Mucosa of gallbladder (tissue), 1 donor: Measurements from ENCODE around the gene FOXN3. TPM values are rescaled to one million over a fixed set of nuclear protein-coding genes. Genes with fewer than 3 reads are reported as not detected.

Experiments
- DNase-seq: peaks from one replicate; pipeline ENCODE4 v3.0.0-alpha.2; 2020; ENCODE audit warnings: low spot score
- total RNA-seq: library from RNA; stranded (reverse); gene quantifications from one replicate; pipeline ENCODE4 v1.2.1, GENCODE V29; 2021
- donor health status: DM: no; HTN: no; CAD: no.

Gene FOXN3
- total RNA-seq, 1 donor from 2014 or later = 63.0 TPM

DNA sequence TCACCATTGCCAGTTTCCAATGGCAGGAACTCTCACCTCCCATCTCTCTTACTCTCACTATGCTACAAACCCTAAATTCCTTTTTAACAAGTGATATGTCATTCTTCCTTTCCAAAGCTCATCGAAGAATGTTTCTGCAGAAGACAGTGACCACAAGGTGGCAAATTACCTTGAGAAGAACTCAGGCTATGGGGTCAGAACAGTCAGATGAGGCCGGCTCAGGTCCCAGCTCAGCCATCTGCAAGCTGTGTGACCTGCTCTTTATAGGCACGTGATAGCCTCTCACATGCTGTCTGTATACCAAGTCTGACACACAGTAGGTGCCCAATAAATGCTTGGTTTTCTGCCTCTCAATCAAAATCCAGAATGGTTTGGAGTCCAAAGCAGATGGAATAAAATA lies 80.7 kb downstream of the FOXN3 start:
- DNase-seq = no peak

DNA sequence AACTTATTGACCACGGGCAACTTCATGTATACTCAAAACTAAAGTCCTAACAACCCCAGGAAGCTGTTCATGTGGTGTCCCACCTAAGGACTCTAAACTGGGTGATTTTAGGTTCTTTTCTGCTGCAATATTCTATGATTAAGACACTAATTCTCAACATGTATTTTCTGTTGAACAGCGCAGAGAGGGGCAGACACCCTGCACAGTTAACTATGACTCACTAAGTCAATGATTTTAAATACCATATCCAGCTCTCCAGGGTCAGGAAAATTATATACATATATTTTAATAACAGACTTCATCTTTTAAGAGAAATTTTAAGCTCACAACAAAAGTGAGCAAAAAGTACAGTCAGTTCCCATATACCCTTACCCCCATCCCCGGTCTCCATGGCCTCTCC lies 85.0 kb downstream of the FOXN3 start:
- no peak for DNase-seq

GRCh38 chr14:89331398-89331797 lies 85.6 kb downstream of the FOXN3 start:
- DNase-seq = no peak

- DNase-seq = peak; percentile 50
Measured at GRCh38 chr14:89330236-89331002, 86.6 kb downstream of the FOXN3 start.

DNA sequence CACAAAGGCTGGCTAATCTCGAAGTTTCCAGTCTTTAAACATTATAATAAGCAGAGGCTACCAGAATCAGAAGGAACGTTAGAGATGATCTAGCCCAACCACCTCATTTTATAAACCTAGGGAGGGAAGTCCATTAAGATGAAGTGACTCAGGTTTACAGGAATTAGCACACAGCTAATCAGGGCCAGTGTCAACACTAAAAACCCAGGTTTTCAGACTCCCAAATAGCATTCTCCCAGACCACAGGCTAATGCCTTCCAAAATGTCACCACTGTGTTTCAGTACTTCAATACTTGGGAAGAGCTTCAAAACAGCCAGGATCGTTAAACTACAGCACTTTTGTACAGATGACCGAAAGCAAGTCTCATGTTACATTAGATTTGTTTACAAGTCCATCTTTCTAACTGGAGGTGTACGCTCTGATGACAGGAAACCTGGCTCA lies 89.2 kb downstream of the FOXN3 start:
- no peak for DNase-seq

GRCh38 chr14:89325959-89326358 lies 91.1 kb downstream of the FOXN3 start:
- no peak for DNase-seq

- DNase-seq = no peak
Measured at GRCh38 chr14:89325299-89325883, 91.6 kb downstream of the FOXN3 start.

DNA sequence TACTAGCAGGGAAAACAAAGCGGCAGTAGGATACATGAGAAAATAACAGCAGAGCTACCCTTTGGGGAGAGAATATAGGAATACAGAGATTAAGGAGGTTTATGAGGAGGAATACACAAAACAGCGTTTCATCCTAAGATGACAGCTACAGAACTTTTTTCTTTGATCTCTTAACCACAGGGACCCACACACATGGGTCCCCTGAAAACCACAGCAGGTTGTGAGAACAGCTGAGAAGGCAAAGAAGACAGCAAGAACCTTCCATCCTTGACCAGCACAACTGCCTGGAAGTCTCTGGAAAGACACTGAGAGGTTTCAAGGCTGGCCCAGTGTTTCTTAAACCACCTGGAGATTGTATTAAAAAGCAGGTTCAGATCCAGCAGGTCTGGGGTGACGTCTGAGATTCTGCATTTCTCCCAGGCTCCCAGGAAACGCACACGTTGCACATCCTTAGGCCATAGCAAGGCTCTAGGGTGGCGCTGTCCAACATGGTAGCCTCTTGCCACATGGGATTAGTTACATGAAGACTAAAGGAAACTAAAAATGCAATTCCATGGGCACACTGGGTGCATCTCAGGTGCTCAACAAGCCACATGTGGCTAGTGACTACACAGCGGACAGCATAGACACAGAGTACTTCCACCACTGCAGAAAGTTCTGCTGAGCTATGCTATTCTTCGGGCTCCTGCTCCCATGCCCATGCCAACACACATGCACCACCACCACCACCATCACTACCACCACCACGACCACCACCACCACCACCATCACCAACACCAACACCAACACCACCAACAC lies 92.3 kb downstream of the FOXN3 start:
- no peak for DNase-seq

GRCh38 chr14:89320381-89321000 lies 96.5 kb downstream of the FOXN3 start:
- no peak for DNase-seq

DNA sequence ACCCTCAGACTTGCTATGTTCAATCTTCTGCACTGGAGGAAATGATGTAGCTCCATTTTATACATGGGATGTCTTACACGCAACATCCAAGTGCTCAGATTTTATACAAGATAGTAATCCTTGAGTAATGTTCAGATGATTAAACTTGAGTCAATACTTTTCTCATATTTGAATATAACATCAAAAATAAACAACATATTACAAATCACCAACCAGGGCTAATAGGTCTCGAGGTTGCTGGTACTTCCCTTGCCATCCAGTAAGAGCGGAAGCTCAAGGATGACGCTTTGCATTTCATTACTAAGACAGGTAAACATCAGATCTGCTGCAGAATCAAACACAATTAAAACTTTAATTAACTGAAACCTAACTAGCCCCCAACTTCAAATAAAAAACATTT lies 97.3 kb downstream of the FOXN3 start:
- no peak for DNase-seq

DNA sequence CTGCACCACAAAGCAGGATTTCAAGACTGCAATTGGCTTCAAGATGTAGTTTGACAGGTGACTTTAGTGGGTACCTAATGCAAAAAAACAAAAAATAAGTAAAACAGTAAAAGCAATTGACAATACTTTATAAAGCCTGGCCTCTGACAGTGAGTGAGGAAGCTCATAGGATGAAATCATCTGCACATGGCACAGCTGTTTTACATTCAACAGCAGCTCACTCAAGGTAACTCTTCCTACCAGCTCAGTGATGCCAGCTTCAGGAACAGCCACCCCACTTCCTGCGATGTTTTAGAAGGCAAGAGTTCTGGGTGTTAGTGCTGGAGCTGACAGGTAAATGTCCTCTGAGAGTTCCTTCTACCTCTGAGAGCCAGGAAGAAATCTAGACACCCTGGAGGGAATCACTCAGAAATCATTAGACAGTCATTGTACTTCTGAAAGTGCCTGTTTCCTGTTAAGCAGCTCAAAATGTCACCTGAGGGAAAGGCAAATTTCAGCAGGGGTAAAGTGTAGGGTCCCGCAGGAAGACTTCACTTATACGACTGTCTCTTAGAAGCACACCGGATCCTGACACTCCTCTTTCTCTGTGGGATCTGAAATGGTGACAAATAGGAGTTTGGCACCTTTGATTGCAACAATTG lies 99.9 kb downstream of the FOXN3 start:
- no peak for DNase-seq

GRCh38 chr14:89315493-89316470 lies 101.3 kb downstream of the FOXN3 start:
- DNase-seq = no peak

DNA sequence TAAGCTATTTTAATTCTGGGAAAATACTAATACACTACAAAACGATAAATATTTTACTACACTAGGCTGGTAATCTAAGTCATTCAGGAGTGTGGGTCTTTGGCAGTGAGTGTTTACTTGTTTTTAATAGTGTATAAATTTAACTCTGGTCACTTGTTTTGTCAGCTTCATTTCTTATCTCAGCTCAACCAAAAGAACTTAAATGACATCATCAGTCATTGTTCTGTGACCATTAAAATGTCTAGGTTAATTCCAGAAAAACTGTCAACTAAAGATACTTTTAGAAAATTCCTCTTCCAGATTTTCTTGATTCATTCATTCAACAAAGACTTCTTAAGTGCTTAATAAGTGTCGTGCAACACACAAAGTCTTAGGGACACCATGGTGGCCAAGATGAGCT lies 102.8 kb downstream of the FOXN3 start:
- DNase-seq = no peak

- no peak for DNase-seq
Measured at GRCh38 chr14:89312932-89313331, 104.1 kb downstream of the FOXN3 start.

DNA sequence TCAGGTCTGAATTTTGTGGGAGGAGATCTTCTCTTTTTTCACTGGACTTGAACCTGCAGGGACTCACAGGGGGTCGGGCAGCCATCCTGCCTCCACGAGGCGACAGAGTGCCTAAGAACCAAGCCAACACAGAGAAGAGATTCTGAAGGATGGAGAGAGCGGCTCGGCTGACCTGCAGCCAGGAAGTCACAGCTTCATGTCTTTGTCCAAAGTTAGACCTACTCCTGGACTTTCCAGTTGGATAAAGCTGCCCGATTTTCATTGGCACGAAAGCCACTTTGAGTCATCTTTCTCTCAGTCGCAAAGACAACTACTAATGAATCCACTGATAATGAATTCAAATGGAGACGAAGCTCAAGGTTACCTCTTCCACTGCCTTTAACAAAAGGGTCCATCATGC lies 106.8 kb downstream of the FOXN3 start:
- DNase-seq = no peak

DNA sequence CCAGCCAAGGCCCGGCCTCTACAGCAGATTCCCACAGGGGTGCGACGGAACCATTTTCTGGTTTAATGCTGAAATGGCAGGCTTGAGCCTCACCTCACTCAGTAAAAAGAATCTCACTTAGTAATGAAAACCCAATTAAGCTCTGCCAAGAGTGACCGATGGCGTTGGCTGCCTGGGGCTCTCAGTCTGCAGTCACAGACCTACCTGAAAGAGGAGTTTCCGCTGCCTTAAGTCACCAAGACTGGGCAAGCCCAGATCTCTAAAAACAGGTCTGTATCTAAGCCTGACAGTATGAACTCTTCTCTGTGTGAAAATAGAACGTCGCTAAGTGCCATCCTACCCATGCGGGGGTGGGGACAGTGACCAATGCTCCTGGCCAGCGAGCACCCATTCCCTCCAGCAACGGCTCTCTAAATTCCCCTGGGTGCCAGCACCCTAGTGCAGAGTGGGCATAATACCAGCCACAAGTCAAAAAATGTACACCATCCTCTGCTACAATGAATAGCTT lies 107.3 kb downstream of the FOXN3 start:
- DNase-seq = no peak

DNA sequence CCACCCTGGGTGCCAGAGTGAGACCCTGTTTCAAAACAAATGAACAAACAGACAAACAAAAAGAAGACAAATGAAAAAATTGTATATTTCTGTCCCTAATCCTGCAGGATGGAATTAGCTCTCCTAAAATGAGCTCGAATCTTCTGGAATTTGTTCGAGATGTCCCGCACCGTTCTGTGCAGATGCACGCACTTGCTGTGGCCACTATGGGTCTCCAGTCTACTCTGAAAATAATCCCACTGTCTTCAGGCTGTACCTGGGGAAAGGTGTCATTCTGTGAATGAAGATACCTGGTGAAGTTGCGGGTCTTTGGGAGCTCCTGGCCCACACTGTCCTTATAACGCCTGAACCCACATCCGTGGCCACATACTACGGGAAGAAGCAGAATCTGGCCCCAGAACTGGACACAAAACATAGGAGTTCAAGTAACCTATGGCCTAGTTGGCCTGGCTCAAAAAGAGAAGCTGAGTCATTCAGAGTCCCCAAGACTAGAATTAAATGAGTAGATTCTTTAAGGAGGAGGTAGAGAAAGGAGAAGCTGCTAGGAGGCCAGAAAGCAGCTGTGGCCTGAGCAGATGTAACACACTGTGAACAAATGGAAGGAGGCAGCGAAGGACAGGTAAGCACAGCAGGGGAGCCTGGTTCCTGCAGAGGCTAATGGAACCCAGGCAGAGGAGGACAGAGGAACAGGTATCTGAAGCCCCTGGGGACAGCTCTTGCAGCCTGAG lies 108.6 kb downstream of the FOXN3 start:
- DNase-seq = no peak

GRCh38 chr14:89307409-89307808 lies 109.6 kb downstream of the FOXN3 start:
- no peak for DNase-seq

DNA sequence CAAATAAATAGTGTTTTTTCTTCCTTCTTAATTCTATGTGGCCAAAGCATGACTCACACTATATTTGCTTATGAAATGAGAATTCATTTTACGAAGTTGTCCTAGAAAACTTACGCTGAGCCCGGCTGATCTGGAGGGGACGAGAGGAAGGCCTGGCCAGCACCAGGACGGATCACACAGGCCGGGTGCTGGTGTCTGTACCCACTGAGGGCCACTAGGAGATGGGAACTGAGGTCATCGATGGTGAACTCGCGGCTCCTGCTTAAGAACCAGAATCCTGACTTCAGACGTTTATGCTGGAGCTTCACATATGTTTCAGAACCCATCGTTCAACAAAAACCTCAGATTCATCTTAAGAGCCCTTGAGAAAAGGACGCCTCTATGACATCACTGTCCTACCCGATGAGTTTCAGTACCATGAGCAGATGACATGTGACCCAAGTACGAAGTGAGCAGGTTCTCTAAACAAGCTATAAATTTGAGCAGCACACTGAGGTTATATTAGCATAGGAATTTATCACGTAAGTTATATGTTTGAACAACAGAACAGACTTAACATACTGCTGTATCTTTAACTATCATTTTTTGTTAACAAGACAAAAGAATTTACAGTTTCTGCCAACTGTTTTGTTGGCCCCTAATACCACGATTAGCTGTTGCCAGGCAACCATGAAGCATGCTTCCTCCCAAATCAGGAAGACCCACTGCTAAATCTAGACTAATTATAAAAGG lies 111.9 kb downstream of the FOXN3 start:
- peak; percentile 19 for DNase-seq
